ENCODE data around the gene SOHLH2.

SOHLH2 gene

DNA sequence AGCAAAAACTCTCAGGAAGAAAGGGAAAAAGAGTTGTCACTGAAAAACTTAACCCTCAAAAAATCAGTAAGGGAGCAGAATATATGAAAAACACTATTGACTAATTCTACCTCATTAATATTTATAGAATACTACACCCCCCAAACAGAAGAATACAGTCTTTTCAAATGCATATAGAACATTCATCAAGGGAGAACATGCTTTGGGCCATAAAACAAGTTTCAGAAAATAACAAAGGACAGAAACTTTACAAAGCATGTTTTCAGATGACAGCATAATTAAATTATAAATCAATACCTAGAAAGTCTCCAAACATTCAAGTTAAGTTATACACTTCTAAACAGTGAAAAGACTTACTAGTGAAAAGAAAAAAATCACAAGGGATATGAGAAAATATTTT is 30.5 kb downstream of the SOHLH2 start:
- Histone ChIP-seq H3K36me3 (ENCODE audit: control insufficient read depth, insufficient read depth, low read length, severe bottlenecking) (no peaks in the 10 kb centered on the region), H3K4me3 (ENCODE audit: low read length) (no peak overlapping the region), H3K4me1 (ENCODE audit: control insufficient read depth, insufficient read depth, low read length) (no peaks in the 10 kb centered on the region), H3K9me3 (ENCODE audit: control insufficient read depth, low read length) (no peaks in the 10 kb centered on the region), H3K27me3 (replicated peaks; ENCODE audit: control insufficient read depth, insufficient read depth, low read length) (no peaks in the 10 kb centered on the region), H3K9ac (ENCODE audit: low read length) (no peak overlapping the region)
- no peak for DNase-seq (ENCODE audit: low read depth)

DNA sequence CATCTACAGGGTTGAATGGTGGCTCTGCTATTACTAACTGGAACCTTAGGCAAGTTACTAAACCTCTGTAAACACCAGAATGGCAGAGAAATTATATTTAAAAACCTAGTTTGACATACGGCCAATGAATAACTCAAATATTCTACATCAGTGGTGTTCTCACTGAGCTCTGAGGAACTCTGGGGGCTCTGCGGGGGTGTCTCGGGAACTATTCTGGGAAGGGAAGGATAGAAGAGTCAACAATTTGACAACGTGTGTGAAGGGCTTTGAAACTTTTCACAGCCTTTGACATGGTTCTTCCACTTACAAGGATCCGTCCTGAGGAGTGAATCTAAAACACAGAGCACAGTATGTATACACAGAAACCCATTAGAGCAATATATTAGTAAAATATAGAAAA is 38.7 kb downstream of the SOHLH2 start:
- H3K36me3 ChIP-seq (ENCODE audit: control insufficient read depth, insufficient read depth, low read length, severe bottlenecking) = no peaks in the 10 kb centered on the region
- H3K27me3 ChIP-seq (replicated peaks; ENCODE audit: control insufficient read depth, insufficient read depth, low read length) = no peaks in the 10 kb centered on the region
- H3K4me3 ChIP-seq (ENCODE audit: low read length) = no peak overlapping the region
- no peak overlapping the region for H3K9ac ChIP-seq (ENCODE audit: low read length)
- DNase-seq (ENCODE audit: low read depth) = no peak
- H3K4me1 ChIP-seq (ENCODE audit: control insufficient read depth, insufficient read depth, low read length) = no peaks in the 10 kb centered on the region
- H3K9me3 ChIP-seq (ENCODE audit: control insufficient read depth, low read length) = no peaks in the 10 kb centered on the region

DNA sequence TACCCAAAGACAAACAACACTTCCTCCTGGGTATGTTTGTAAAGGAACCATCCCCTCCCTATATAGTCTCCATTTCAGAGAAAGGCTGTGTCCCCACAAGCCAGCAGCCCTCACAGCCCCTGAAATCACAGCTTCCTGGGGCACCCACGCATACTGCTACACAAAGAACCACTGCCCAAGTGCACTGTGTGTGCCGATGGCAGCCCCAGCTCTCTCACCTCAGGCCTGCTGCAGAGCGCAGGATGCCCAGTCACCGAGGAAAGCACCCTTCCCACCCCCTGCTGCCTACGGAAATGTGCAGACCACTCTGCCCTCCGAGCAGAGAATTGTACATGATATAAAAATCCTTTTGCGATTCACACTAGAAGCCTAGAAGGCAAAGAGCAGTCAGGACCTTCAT is 39.4 kb downstream of the SOHLH2 start:
- DNase-seq (ENCODE audit: low read depth) = no peak
- H3K36me3 ChIP-seq (ENCODE audit: control insufficient read depth, insufficient read depth, low read length, severe bottlenecking) = no peaks in the 10 kb centered on the region
- no peaks in the 10 kb centered on the region for H3K4me1 ChIP-seq (ENCODE audit: control insufficient read depth, insufficient read depth, low read length)
- no peak overlapping the region for H3K4me3 ChIP-seq (ENCODE audit: low read length)
- no peak overlapping the region for H3K9ac ChIP-seq (ENCODE audit: low read length)
- H3K9me3 ChIP-seq (ENCODE audit: control insufficient read depth, low read length) = no peaks in the 10 kb centered on the region
- no peaks in the 10 kb centered on the region for H3K27me3 ChIP-seq (replicated peaks; ENCODE audit: control insufficient read depth, insufficient read depth, low read length)

- no peaks in the 10 kb centered on the region for H3K4me1 ChIP-seq (ENCODE audit: control insufficient read depth, insufficient read depth, low read length)
- no peak overlapping the region for H3K9ac ChIP-seq (ENCODE audit: low read length)
- no peaks in the 10 kb centered on the region for H3K36me3 ChIP-seq (ENCODE audit: control insufficient read depth, insufficient read depth, low read length, severe bottlenecking)
- no peaks in the 10 kb centered on the region for H3K9me3 ChIP-seq (ENCODE audit: control insufficient read depth, low read length)
- no peak for DNase-seq (ENCODE audit: low read depth)
- H3K27me3 ChIP-seq (replicated peaks; ENCODE audit: control insufficient read depth, insufficient read depth, low read length) = no peaks in the 10 kb centered on the region
- no peak overlapping the region for H3K4me3 ChIP-seq (ENCODE audit: low read length)
These were observed 40.6 kb downstream of the SOHLH2 start for GRCh38 chr13:36173571-36174322.

DNA sequence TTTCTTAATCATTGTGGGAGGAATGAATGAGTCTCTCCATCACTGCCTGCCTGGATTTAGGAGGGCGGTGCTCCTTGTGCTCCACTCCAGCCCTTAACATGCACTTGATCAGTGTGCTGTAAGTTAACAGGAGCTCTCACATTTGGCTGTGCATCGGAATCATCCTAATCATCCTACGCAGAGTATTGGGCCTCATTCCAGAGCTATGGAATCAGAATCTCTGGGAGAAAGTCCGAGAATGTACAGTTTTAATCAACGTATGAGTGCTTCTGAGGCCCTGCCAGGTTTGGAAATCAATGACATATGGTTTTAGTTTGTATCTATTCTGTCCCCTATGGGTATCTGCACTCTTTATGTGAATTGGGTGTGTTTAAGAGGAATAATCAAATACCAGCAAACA is 48.3 kb downstream of the SOHLH2 start:
- no peak overlapping the region for H3K9ac ChIP-seq (ENCODE audit: low read length)
- H3K9me3 ChIP-seq (ENCODE audit: control insufficient read depth, low read length) = no peaks in the 10 kb centered on the region
- no peaks in the 10 kb centered on the region for H3K27me3 ChIP-seq (replicated peaks; ENCODE audit: control insufficient read depth, insufficient read depth, low read length)
- no peak for DNase-seq (ENCODE audit: low read depth)
- H3K36me3 ChIP-seq (ENCODE audit: control insufficient read depth, insufficient read depth, low read length, severe bottlenecking) = no peaks in the 10 kb centered on the region
- peaks cover 10% of the 10 kb centered on the region for H3K4me1 ChIP-seq (ENCODE audit: control insufficient read depth, insufficient read depth, low read length)
- no peak overlapping the region for H3K4me3 ChIP-seq (ENCODE audit: low read length)

DNA sequence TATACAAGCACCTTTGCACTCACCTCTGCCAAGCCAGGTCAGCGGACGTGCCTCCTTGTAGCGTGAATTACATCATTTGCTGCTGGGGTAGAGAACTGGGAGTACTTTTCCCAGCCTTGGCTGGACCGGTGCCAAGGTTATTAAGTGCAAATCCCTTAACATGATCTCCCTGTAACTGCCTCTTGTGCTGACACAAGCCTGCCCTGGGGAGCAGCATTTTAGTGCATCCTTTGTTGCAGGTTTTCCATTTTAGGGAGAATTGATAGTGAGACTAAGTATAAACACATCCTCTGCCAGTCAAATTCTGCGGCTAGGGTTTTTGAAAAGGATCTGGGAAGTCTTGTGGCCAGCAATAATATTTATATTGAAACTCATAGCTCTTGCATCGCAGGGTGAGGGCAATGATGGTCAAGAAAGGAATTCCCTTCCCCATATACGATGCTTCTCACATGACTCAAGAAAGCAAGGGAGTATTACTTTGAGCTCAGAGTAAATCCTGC is 50.5 kb downstream of the SOHLH2 start:
- no peak overlapping the region for H3K4me3 ChIP-seq (ENCODE audit: low read length)
- H3K9ac ChIP-seq (ENCODE audit: low read length) = no peak overlapping the region
- no peaks in the 10 kb centered on the region for H3K36me3 ChIP-seq (ENCODE audit: control insufficient read depth, insufficient read depth, low read length, severe bottlenecking)
- H3K27me3 ChIP-seq (replicated peaks; ENCODE audit: control insufficient read depth, insufficient read depth, low read length) = no peaks in the 10 kb centered on the region
- peaks cover 10% of the 10 kb centered on the region for H3K4me1 ChIP-seq (ENCODE audit: control insufficient read depth, insufficient read depth, low read length)
- H3K9me3 ChIP-seq (ENCODE audit: control insufficient read depth, low read length) = no peaks in the 10 kb centered on the region
- DNase-seq (ENCODE audit: low read depth) = peak; percentile 92

DNA sequence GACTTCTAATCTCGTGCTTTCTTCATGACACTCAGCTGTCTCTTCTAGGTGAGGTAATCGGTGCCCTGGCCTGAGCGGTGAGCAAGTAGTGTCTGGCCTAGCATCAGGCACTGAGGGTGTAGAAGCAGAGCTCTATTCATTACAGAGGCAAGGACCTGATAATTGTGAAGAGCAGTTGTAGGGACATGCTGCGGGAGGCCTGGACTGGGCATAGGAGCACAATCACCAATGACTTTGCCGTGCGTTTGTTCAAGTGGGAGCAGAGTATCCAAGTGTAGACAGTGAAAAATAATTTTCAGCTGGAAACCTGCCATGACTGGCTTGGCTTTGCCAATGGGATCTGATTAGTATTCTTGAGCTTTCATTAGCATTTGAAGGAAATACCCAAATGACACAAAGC is 51.1 kb downstream of the SOHLH2 start:
- DNase-seq (ENCODE audit: low read depth) = no peak
- Histone ChIP-seq H3K4me3 (ENCODE audit: low read length) (no peak overlapping the region), H3K4me1 (ENCODE audit: control insufficient read depth, insufficient read depth, low read length) (peaks cover 10% of the 10 kb centered on the region), H3K9ac (ENCODE audit: low read length) (no peak overlapping the region), H3K36me3 (ENCODE audit: control insufficient read depth, insufficient read depth, low read length, severe bottlenecking) (no peaks in the 10 kb centered on the region), H3K27me3 (replicated peaks; ENCODE audit: control insufficient read depth, insufficient read depth, low read length) (no peaks in the 10 kb centered on the region), H3K9me3 (ENCODE audit: control insufficient read depth, low read length) (no peaks in the 10 kb centered on the region)

DNA sequence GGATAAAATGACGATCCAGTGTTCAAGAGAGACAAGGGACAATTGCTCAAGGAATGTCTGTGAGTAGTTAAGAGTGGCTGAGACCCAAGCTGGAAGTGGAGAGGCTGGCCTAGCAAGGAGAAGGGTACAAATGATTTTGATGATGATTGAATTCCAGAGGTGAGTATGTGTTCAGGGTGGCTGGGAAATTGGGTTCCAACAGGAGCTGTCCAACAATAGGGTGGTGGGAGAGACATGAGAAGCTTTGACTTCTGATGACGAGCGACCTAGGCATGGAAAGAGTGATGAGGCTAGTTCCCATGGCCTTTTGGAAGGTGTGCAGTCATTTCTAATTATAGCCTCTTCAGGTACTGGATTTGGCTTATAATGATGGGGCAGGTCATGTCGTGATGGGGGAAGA is 54.1 kb downstream of the SOHLH2 start:
- no peaks in the 10 kb centered on the region for H3K36me3 ChIP-seq (ENCODE audit: control insufficient read depth, insufficient read depth, low read length, severe bottlenecking)

GRCh38 chr13:36158611-36159010 is 55.7 kb downstream of the SOHLH2 start:
- Histone ChIP-seq H3K9me3 (ENCODE audit: control insufficient read depth, low read length) (no peaks in the 10 kb centered on the region), H3K9ac (ENCODE audit: low read length) (no peak overlapping the region), H3K4me3 (ENCODE audit: low read length) (no peak overlapping the region), H3K27me3 (replicated peaks; ENCODE audit: control insufficient read depth, insufficient read depth, low read length) (no peaks in the 10 kb centered on the region), H3K4me1 (ENCODE audit: control insufficient read depth, insufficient read depth, low read length) (peaks cover 13% of the 10 kb centered on the region), H3K36me3 (ENCODE audit: control insufficient read depth, insufficient read depth, low read length, severe bottlenecking) (no peaks in the 10 kb centered on the region)
- DNase-seq (ENCODE audit: low read depth) = peak; percentile 39

More for the DNA sequence above, 54.1 kb downstream of the SOHLH2 start:
- Histone ChIP-seq H3K4me1 (ENCODE audit: control insufficient read depth, insufficient read depth, low read length) (peaks cover 17% of the 10 kb centered on the region), H3K9ac (ENCODE audit: low read length) (no peak overlapping the region), H3K27me3 (replicated peaks; ENCODE audit: control insufficient read depth, insufficient read depth, low read length) (no peaks in the 10 kb centered on the region), H3K9me3 (ENCODE audit: control insufficient read depth, low read length) (no peaks in the 10 kb centered on the region), H3K4me3 (ENCODE audit: low read length) (no peak overlapping the region)
- DNase-seq (ENCODE audit: low read depth) = no peak

GRCh38 chr13:36157480-36157879 is 56.9 kb downstream of the SOHLH2 start:
- Histone ChIP-seq H3K4me1 (ENCODE audit: control insufficient read depth, insufficient read depth, low read length) (peaks cover 11% of the 10 kb centered on the region), H3K36me3 (ENCODE audit: control insufficient read depth, insufficient read depth, low read length, severe bottlenecking) (no peaks in the 10 kb centered on the region), H3K9ac (ENCODE audit: low read length) (no peak overlapping the region), H3K9me3 (ENCODE audit: control insufficient read depth, low read length) (no peaks in the 10 kb centered on the region), H3K4me3 (ENCODE audit: low read length) (no peak overlapping the region), H3K27me3 (replicated peaks; ENCODE audit: control insufficient read depth, insufficient read depth, low read length) (no peaks in the 10 kb centered on the region)
- DNase-seq (ENCODE audit: low read depth) = no peak

- H3K27me3 ChIP-seq (replicated peaks; ENCODE audit: control insufficient read depth, insufficient read depth, low read length) = no peaks in the 10 kb centered on the region
- DNase-seq (ENCODE audit: low read depth) = peak; percentile 36
- H3K9ac ChIP-seq (ENCODE audit: low read length) = no peak overlapping the region
- H3K9me3 ChIP-seq (ENCODE audit: control insufficient read depth, low read length) = no peaks in the 10 kb centered on the region
- no peaks in the 10 kb centered on the region for H3K36me3 ChIP-seq (ENCODE audit: control insufficient read depth, insufficient read depth, low read length, severe bottlenecking)
- no peak overlapping the region for H3K4me3 ChIP-seq (ENCODE audit: low read length)
- H3K4me1 ChIP-seq (ENCODE audit: control insufficient read depth, insufficient read depth, low read length) = peaks cover 13% of the 10 kb centered on the region
These were observed 59.6 kb downstream of the SOHLH2 start for GRCh38 chr13:36154567-36155291.

Data from adipocyte (in vitro differentiated cells).